Esophagus squamous epithelium (tissue), 4 donors: Measurements from ENCODE around the gene IRF4.

Experiments
- CTCF ChIP-seq, 6 experiments: fragments of 450-650 bp in 4 of 6; fragments of 200-600 bp in 2 of 6; sonication (generic) in 2 of 6; IDR thresholded peaks; one replicate each; pipeline ENCODE4 v1.5.1; 2016 to 2019; ENCODE audit warnings: antibody characterized with exemption in 6 of 6, mild to moderate bottlenecking in 4 of 6, moderate library complexity in 4 of 6
- POLR2A ChIP-seq, 4 donors: fragments of 450-650 bp; IDR thresholded peaks; one replicate each; pipeline ENCODE4 v1.6.1; 2017; ENCODE audit warnings: antibody characterized with exemption in 4 of 4, mild to moderate bottlenecking in 4 of 4, moderate library complexity in 3 of 4

GRCh38 chr6:384898-385297 is 6.7 kb upstream of the IRF4 start:
- TF ChIP-seq CTCF (IDR thresholded peaks at IDR 0.05) = no peak
- no peak for TF ChIP-seq POLR2A (IDR thresholded peaks at IDR 0.05)
